Measurements from ENCODE around the gene ABCC4.

DNA sequence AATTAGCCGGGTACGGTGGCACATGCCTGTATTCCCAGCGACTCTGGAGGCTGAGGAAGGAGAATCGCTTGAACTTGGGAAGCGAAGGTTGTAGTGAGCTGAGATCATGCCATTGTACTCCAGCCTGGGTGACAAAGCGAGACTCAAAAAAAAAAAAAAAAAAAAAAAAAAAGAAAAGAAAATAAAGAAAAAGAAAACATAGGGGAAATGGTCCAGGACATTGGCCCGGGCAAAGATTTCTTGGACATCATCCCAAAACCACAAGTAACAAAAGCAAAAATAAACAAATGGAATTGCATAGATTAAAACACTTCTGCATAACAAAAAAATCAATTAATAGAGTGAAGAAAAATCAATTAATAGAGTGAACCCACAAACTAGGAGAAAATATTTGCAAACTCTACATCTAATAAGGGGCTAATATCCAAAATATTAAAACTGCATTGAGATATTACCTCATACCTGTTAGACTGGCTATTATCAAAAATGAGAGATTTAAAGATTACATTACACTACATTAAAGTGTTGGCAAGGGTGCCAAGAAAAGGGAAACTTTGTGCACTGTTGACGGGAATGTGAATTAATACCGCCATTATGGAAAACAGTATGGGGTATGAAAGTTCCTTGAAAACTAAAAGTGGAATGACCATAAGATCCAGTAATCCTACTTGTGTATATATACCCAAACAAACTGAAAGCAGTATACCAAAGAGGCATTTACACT is 18.5 kb upstream of the ABCC4 start:
- TF ChIP-seq, protein P1, sequence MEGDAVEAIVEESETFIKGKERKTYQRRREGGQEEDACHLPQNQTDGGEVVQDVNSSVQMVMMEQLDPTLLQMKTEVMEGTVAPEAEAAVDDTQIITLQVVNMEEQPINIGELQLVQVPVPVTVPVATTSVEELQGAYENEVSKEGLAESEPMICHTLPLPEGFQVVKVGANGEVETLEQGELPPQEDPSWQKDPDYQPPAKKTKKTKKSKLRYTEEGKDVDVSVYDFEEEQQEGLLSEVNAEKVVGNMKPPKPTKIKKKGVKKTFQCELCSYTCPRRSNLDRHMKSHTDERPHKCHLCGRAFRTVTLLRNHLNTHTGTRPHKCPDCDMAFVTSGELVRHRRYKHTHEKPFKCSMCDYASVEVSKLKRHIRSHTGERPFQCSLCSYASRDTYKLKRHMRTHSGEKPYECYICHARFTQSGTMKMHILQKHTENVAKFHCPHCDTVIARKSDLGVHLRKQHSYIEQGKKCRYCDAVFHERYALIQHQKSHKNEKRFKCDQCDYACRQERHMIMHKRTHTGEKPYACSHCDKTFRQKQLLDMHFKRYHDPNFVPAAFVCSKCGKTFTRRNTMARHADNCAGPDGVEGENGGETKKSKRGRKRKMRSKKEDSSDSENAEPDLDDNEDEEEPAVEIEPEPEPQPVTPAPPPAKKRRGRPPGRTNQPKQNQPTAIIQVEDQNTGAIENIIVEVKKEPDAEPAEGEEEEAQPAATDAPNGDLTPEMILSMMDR (IDR thresholded peaks at IDR 0.05; ENCODE audit: low read depth, low read length): no peak
- no peak for TF ChIP-seq EZH2phosphoT487 (IDR thresholded peaks at IDR 0.05; ENCODE audit: low read depth)
